K562 (cell line): ENCODE measurements around the gene HTRA3. TPM values are rescaled to one million over a fixed set of nuclear protein-coding genes. Genes with fewer than 3 reads are reported as not detected.

ENCODE experiments used
- ATAC-seq: fragments of 200-7000 bp; cut with Tn5 transposase; 3 replicates; pipeline ENCODE4 v1.9.1; 2020; ENCODE audit warnings: moderate library complexity
- BruUV-seq: library from RNA; stranded (reverse); fragments of 400-500 nt; replicated peaks from 2 replicates; lab custom pipeline; 2021; lab: Mats Ljungman, UMichigan
- CTCF ChIA-PET: fragments of 300-600 bp; formaldehyde crosslinking; extraction: SDS; loops from one replicate; lab custom pipeline; 2021; ENCODE audit warnings: low intra/inter-chr PET ratio; lab: Yijun Ruan, JAX
- POLR2A ChIA-PET: fragments of 300-600, 350-650 bp; sonication (Branson Sonifier 250); formaldehyde crosslinking; extraction: SDS; loops from one replicate; lab custom pipeline; 2021; ENCODE audit warnings: antibody characterized with exemption, inconsistent platforms; lab: Yijun Ruan, JAX
- DNase-seq, 4 experiments: peaks; one replicate each; pipeline versions ENCODE4 v3.0.0 to v3.0.0-alpha.2; 2011 to 2018; ENCODE audit warnings: low spot score in 3 of 4, mixed read lengths in 3 of 4; ENCODE audit errors: extremely low read depth in 1 of 4
- FAIRE-seq: peaks from 2 replicates; lab custom pipeline; 2011; peaks lifted over from hg19 to GRCh38; lab: Jason Lieb, UNC
- H2AFZ ChIP-seq: 2 replicates; pipeline ENCODE4 v1.6.0; 2011; ENCODE audit warnings: low read depth, low read length, control low read depth, inconsistent platforms
- H3K27ac ChIP-seq: fragments of 200-600 bp; 3 replicates; pipeline ENCODE4 v1.8.0; 2011; ENCODE audit warnings: low read depth, mild to moderate bottlenecking, control low read depth, inconsistent platforms, low read length, moderate library complexity, mixed read lengths; ENCODE audit errors: extremely low read depth
- H3K27me3 ChIP-seq, 2 experiments: fragments of 300-600 bp in 1 of 2; 2 replicates in 1 of 2; 3 replicates in 1 of 2; pipeline versions ENCODE4 v1.6.0 to v1.8.0; 2011; ENCODE audit warnings: inconsistent platforms in 2 of 2, low read length in 2 of 2, mild to moderate bottlenecking in 1 of 2, mixed read lengths in 1 of 2, moderate library complexity in 1 of 2; ENCODE audit not compliant: control insufficient read depth in 2 of 2, insufficient read depth in 2 of 2
- H3K36me3 ChIP-seq: fragments of 300-600 bp; 3 replicates; pipeline ENCODE4 v1.8.0; 2011; ENCODE audit warnings: mild to moderate bottlenecking, low read length, inconsistent platforms; ENCODE audit not compliant: control insufficient read depth, insufficient read depth
- H3K4me1 ChIP-seq, 2 experiments: fragments of 200-600 bp in 1 of 2; replicated peaks in 1 of 2; 2 replicates in 1 of 2; 3 replicates in 1 of 2; pipeline versions ENCODE4 v1.5.1 to v1.8.0; 2011; ENCODE audit warnings: inconsistent platforms in 2 of 2, low read length in 2 of 2, mild to moderate bottlenecking in 1 of 2, mixed read lengths in 1 of 2, moderate library complexity in 1 of 2; ENCODE audit not compliant: control insufficient read depth in 2 of 2, insufficient read depth in 2 of 2
- H3K4me2 ChIP-seq: 2 replicates; pipeline ENCODE4 v1.6.1; 2011; ENCODE audit warnings: low read length, control low read depth, inconsistent platforms, mixed read lengths; ENCODE audit not compliant: insufficient read depth
- H3K4me3 ChIP-seq: fragments of 200-600 bp; sonication (generic), shearing (Covaris generic); 2 replicates; pipeline ENCODE4 v1.5.1; 2016; ENCODE audit warnings: control low read depth, inconsistent platforms
- H3K79me2 ChIP-seq: fragments of 200-600 bp; 3 replicates; pipeline ENCODE4 v1.8.0; 2011; ENCODE audit warnings: low read length, inconsistent platforms; ENCODE audit not compliant: control insufficient read depth, insufficient read depth
- H3K9ac ChIP-seq, 2 experiments: 2 replicates each; pipeline versions ENCODE4 v1.6.0 to v1.6.1; 2011; ENCODE audit warnings: low read depth in 2 of 2, low read length in 2 of 2, control low read depth in 1 of 2, inconsistent platforms in 1 of 2, mild to moderate bottlenecking in 1 of 2, mixed read lengths in 1 of 2; ENCODE audit not compliant: insufficient read depth in 1 of 2
- H3K9me1 ChIP-seq: one replicate; pipeline ENCODE4 v1.6.0; 2011; ENCODE audit warnings: inconsistent platforms, mild to moderate bottlenecking, low read length, moderate library complexity; ENCODE audit not compliant: control insufficient read depth, insufficient read depth
- H3K9me3 ChIP-seq: replicated peaks from 2 replicates; pipeline ENCODE4 v1.5.1; 2011; ENCODE audit warnings: low read depth, low read length, inconsistent platforms; ENCODE audit not compliant: control insufficient read depth, insufficient read depth
- H4K20me1 ChIP-seq: replicated peaks from 2 replicates; pipeline ENCODE4 v1.6.1; 2011; ENCODE audit warnings: low read length, inconsistent platforms, mixed read lengths; ENCODE audit not compliant: control insufficient read depth, insufficient read depth
- CEBPG ChIP-seq, 3 experiments: fragments of 200-800 bp in 1 of 3; sonication (Bioruptor generic) in 1 of 3; sonication (generic) in 1 of 3; formaldehyde crosslinking in 1 of 3; IDR thresholded peaks in 2 of 3; conservative IDR thresholded peaks in 1 of 3; 2 replicates each; pipeline versions ENCODE4 v1.6.1 to v1.8.0; 2016 to 2022; ENCODE audit warnings: missing compliant biosample characterization in 2 of 3, missing genetic modification characterization in 2 of 3, mild to moderate bottlenecking in 1 of 3, missing genetic modification reagents in 1 of 3
- NCOA1 ChIP-seq: fragments of 450-650 bp; IDR thresholded peaks from 2 replicates; pipeline ENCODE4 v1.6.1; 2016; ENCODE audit warnings: low read depth
- NONO ChIP-seq, 2 experiments: fragments of 200-400 bp in 1 of 2; fragments of 450-650 bp in 1 of 2; formaldehyde crosslinking in 1 of 2; IDR thresholded peaks; 2 replicates each; pipeline ENCODE4 v1.6.1; 2017; ENCODE audit warnings: low read depth in 2 of 2, mild to moderate bottlenecking in 2 of 2, moderate library complexity in 2 of 2, low read length in 1 of 2
- ZNF589 ChIP-seq: fragments of 200-800 bp; sonication (Bioruptor generic); IDR thresholded peaks from 2 replicates; pipeline ENCODE4 v1.6.1; 2016; ENCODE audit warnings: low read depth, missing genetic modification characterization, missing compliant biosample characterization
- WGBS: fragments of 100-300 bp; shearing (Covaris generic); methylation state at CpG from one replicate; pipeline ENCODE4 v1.1.6; 2016; ENCODE audit warnings: low coverage, mixed read lengths; ENCODE audit not compliant: insufficient coverage; ENCODE audit errors: missing lambda C conversion rate; 5-methylcytosine and 5-hydroxymethylcytosine counted together
- in situ Hi-C: fragments of 300-500 bp; cut with MboI; formaldehyde crosslinking; loops from 4 replicates; pipeline ENCODE4 v1.15.0; 2018; ENCODE audit warnings: inconsistent platforms, mixed read lengths
- intact Hi-C: fragments of 100-400 bp; cut with micrococcal nuclease; formaldehyde crosslinking; loops from 2 replicates; pipeline ENCODE4 v1.14.2; 2022
- polyA plus RNA-seq, 8 experiments: library from polyadenylated mRNA; depleted of rRNA in 4 of 8; stranded (reverse) in 5 of 8; unstranded in 3 of 8; fragments of >200 nt; fragmentation: Nextera tagmentation in 2 of 8; fragmentation: Illumina TruSeq in 1 of 8; extraction: Ambion mirVana in 2 of 8; extraction: Trizol in 1 of 8; gene quantifications; 2 replicates each; pipeline versions ENCODE4 v1.2.1 to v1.2.3, GENCODE V29; 2011 to 2014; ENCODE audit warnings: inconsistent platforms in 1 of 8, missing spikeins in 1 of 8
- total RNA-seq, 7 experiments: library from RNA; depleted of rRNA in 6 of 7; stranded (reverse); fragments of >200 nt in 6 of 7; fragmentation: Illumina TruSeq in 2 of 7; extraction: Trizol in 2 of 7; gene quantifications; 2 replicates each; pipeline versions ENCODE4 v1.2.1 to v1.2.3, GENCODE V29; 2011 to 2021; ENCODE audit warnings: low replicate concordance in 1 of 7

The HTRA3 gene
- total and polyA plus RNA-seq, 9 of the 15 experiments (the other 6 are each of a cell fraction or from before 2014, with no cell fraction given) = 0.04 TPM; not detected in 8

DNA sequence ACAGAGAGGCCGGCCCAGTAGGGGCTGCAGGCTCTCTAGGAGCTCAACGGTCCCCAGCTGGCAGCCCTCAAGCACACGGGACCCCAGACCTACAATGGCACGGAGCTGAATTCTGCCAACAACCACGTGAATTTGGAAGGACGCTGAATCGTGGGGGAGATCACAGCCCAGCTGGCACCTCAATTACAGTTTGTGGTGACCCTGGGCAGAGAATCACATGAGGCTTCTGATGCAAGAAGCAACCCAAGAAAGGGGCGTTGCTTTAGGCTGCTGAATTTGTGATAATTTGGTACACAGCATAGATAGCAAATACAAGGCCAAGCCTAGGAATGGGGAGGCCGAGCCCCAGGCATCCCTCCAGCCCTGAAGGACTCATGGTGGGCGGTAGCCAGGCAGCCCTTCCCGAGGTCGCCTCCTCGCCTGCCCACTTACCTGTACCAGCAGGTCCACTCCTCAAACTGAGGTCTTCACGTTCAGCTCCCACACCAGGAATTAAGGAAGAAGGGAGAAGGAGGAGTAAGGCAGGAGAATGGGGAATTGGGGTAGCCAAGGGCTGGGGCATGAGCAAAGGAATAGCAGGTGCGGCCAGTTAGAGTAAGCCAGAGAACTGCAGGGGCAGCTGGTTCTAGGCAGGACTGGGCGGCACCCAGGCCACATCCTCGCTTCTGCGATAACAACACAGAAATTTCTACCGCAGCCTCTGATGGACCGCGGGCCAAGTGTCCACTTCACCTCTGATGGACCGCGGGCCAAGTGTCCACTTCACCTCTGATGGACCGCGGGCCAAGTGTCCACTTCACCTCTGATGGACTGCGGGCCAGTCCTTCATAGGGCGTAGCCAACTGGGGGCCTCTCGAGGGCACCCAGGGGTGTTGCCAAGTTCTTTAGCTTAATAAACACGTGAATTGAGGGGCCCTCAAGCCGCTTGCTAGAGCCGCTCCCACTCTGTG, 23.4 kb upstream of the HTRA3 start:
- FAIRE-seq (no peak), DNase-seq (no peak)
- ChIA-PET POLR2A (interaction anchor here (0.9 kb wide), 1 partner anchor 24 kb away, joined by 3 read pairs; no protein-coding TSS in a partner anchor), CTCF (no interaction called here)
- in situ Hi-C loops (no loop called here), intact Hi-C loops (loop anchor here (10.0 kb wide), 1 partner anchor 59 kb away; no protein-coding TSS in a partner anchor)
- Histone ChIP-seq H3K36me3 (no peaks in the 10 kb centered on the region), H4K20me1 (no peaks in the 10 kb centered on the region; the same call in 1 of the 2 replicates), H3K4me2 (no peak overlapping the region), H3K79me2 (no peaks in the 10 kb centered on the region), H3K27me3 (peaks cover 0 to 54% of the 10 kb centered on the region in 2 experiments; a peak in 3 of 5 replicates), H2AFZ (no peak overlapping the region), H3K9ac (no peak overlapping the region), H3K4me1 (peaks cover 6 to 22% of the 10 kb centered on the region in 2 experiments; a peak in 3 of 5 replicates), H3K27ac (no peak overlapping the region), H3K4me3 (no peak overlapping the region), H3K9me1 (no peaks in the 10 kb centered on the region)
- 27% methylated on average over 29 of the region's 31 CpGs for WGBS
- no TSS peak for BruUV-seq
- TF ChIP-seq NCOA1 (no peak), NONO (IDR thresholded peaks at IDR 0.05; ENCODE audit: low read depth in 2 of 2, low read length in 1 of 2) (no peak), ZNF589 (CRISPR knock-in tag) (0 out of 2 replicates have a peak, but pooled peaks have one; percentile 20), CEBPG (CRISPR knock-in tag; IDR thresholded peaks at IDR 0.05) (no peak), CEBPG (tag; conservative IDR thresholded peaks at IDR 0.05 in 1 of 2, IDR thresholded peaks at IDR 0.05 in 1 of 2) (peak in 1 of 2 experiments; percentile 36; a peak in 1 of 4 replicates)
- TF ChIP-seq, all 486 proteins: peak for 2
- ATAC-seq = no peak
- no peaks in the 10 kb centered on the region for H3K9me3 ChIP-seq
